Neural cell (in vitro differentiated cells): Measurements from ENCODE around the gene INF2. TPM values are rescaled to one million over a fixed set of nuclear protein-coding genes. Genes with fewer than 3 reads are reported as not detected.

Experiments used
- H2AFZ ChIP-seq: fragments of 200-600, 300-800 bp; sonication (generic), shearing (Covaris generic); 2 replicates; pipeline ENCODE4 v1.6.0; 2014; ENCODE audit warnings: low read depth, mild to moderate bottlenecking, antibody characterized with exemption, low read length, moderate library complexity
- H3F3A ChIP-seq: fragments of 200-600 bp; shearing (Covaris generic); 2 replicates; pipeline ENCODE4 v1.6.1; 2016; ENCODE audit warnings: mild to moderate bottlenecking, moderate library complexity, mixed read lengths, antibody characterized with exemption, low read length; ENCODE audit not compliant: insufficient read depth, poor library complexity, severe bottlenecking
- H3K27ac ChIP-seq: fragments of 200-600, 300-800 bp; sonication (generic), shearing (Covaris generic); 2 replicates; pipeline ENCODE4 v1.5.1; 2014; ENCODE audit warnings: mild to moderate bottlenecking, low read length, moderate library complexity
- H3K27me3 ChIP-seq: fragments of 300-800, 200-600 bp; sonication (generic), shearing (Covaris generic); 2 replicates; pipeline ENCODE4 v1.6.0; 2014; ENCODE audit warnings: mild to moderate bottlenecking, low read depth, low read length, moderate library complexity; ENCODE audit not compliant: insufficient read depth
- H3K36me3 ChIP-seq: fragments of 300-800, 200-600 bp; sonication (generic), shearing (Covaris generic); 2 replicates; pipeline ENCODE4 v1.5.1; 2014; ENCODE audit warnings: mild to moderate bottlenecking, antibody characterized with exemption, low read length, moderate library complexity; ENCODE audit not compliant: insufficient read depth
- H3K4me2 ChIP-seq: fragments of 300-800, 200-600 bp; sonication (generic), shearing (Covaris generic); 2 replicates; pipeline ENCODE4 v1.6.0; 2014; ENCODE audit warnings: mild to moderate bottlenecking, low read length
- H3K4me3 ChIP-seq: fragments of 300-800, 200-600 bp; sonication (generic), shearing (Covaris generic); 2 replicates; pipeline ENCODE4 v1.5.1; 2014; ENCODE audit warnings: mild to moderate bottlenecking, low read length, moderate library complexity
- H3K79me2 ChIP-seq: fragments of 200-600 bp; shearing (Covaris generic); replicated peaks from 2 replicates; pipeline ENCODE4 v1.6.0; 2014; ENCODE audit warnings: mild to moderate bottlenecking, low read length, moderate library complexity; ENCODE audit not compliant: insufficient read depth
- H3K9ac ChIP-seq: fragments of 300-800, 200-600 bp; sonication (generic), shearing (Covaris generic); 2 replicates; pipeline ENCODE4 v1.6.1; 2016; ENCODE audit warnings: mild to moderate bottlenecking, low read length, mixed read lengths
- H3K9me2 ChIP-seq: fragments of 200-600 bp; shearing (Covaris generic); 2 replicates; pipeline ENCODE4 v1.6.1; 2016; ENCODE audit warnings: mild to moderate bottlenecking, low read length, mixed read lengths; ENCODE audit not compliant: insufficient read depth
- H3K9me3 ChIP-seq: fragments of 200-600, 300-800 bp; sonication (generic), shearing (Covaris generic); 2 replicates; pipeline ENCODE4 v1.6.1; 2016; ENCODE audit warnings: mild to moderate bottlenecking, mixed run types, low read length, moderate library complexity, mixed read lengths
- H4K20me1 ChIP-seq: fragments of 200-600 bp; shearing (Covaris generic); 2 replicates; pipeline ENCODE4 v1.6.1; 2016; ENCODE audit warnings: mild to moderate bottlenecking, mixed run types; ENCODE audit not compliant: insufficient read depth
- CTCF ChIP-seq: fragments of 450-650 bp; IDR thresholded peaks from 2 replicates; pipeline ENCODE4 v1.5.1; 2014; ENCODE audit warnings: antibody characterized with exemption, mild to moderate bottlenecking, moderate library complexity; ENCODE audit not compliant: poor library complexity, severe bottlenecking
- EP300 ChIP-seq: fragments of 450-650 bp; conservative IDR thresholded peaks from 2 replicates; pipeline ENCODE4 v1.6.1; 2014; ENCODE audit warnings: antibody characterized with exemption, mild to moderate bottlenecking, moderate library complexity; ENCODE audit not compliant: poor library complexity, severe bottlenecking
- EZH2 ChIP-seq: fragments of 200-600, 300-800 bp; shearing (Covaris generic), sonication (generic); IDR thresholded peaks from 2 replicates; pipeline ENCODE4 v1.6.1; 2014; ENCODE audit warnings: antibody characterized with exemption, low read length, borderline replicate concordance, mild to moderate bottlenecking; ENCODE audit not compliant: insufficient read depth, poor library complexity, severe bottlenecking
- MXI1 ChIP-seq: fragments of 450-650 bp; conservative IDR thresholded peaks from 2 replicates; pipeline ENCODE4 v1.6.1; 2014; ENCODE audit warnings: antibody characterized with exemption, mild to moderate bottlenecking; ENCODE audit not compliant: poor library complexity, severe bottlenecking
- POLR2AphosphoS5 ChIP-seq: IDR thresholded peaks from 2 replicates; pipeline ENCODE4 v1.6.1; 2012
- RAD21 ChIP-seq: fragments of 450-650 bp; conservative IDR thresholded peaks from 2 replicates; pipeline ENCODE4 v1.6.1; 2014; ENCODE audit warnings: antibody characterized with exemption, mild to moderate bottlenecking, moderate library complexity
- REST ChIP-seq: IDR thresholded peaks from 2 replicates; pipeline ENCODE4 v1.6.1; 2012; ENCODE audit warnings: borderline replicate concordance
- SMC3 ChIP-seq: fragments of 450-650 bp; conservative IDR thresholded peaks from 2 replicates; pipeline ENCODE4 v1.6.1; 2014; ENCODE audit warnings: antibody characterized with exemption, mild to moderate bottlenecking, moderate library complexity; ENCODE audit not compliant: poor library complexity
- TAF1 ChIP-seq: IDR thresholded peaks from 2 replicates; pipeline ENCODE4 v1.6.1; 2012; ENCODE audit warnings: low read depth
- polyA plus RNA-seq: library from polyadenylated mRNA; depleted of rRNA; stranded (reverse); fragments of >200 nt; gene quantifications from 2 replicates; pipeline ENCODE4 v1.2.3, GENCODE V29; 2014

Gene INF2
- polyA plus RNA-seq, 1 donor from 2014 or later: 0.02 TPM

DNA sequence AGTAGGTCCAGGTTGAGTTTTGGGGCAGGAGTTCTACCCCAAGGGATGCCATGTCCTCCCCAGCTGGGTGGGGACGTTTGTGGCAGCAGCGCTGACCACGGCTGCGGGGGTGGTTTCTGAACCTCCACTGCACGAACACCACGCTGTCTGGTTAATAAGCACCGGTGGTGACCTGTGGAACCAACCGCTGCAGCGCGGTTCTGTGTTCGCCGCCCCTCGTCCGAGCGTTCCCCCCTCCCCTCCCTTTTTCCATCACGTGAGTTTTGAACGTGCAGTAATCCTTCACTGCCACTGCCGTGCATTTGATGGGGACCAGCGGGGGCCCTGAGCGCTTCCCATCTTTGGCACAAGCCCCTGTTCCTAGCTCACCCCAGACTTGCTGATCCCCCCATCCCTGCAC lies 28.2 kb downstream of the INF2 start:
- Histone ChIP-seq H3K27me3 (no peaks in the 10 kb centered on the region), H3F3A (no peaks in the 10 kb centered on the region), H3K9me3 (no peaks in the 10 kb centered on the region), H3K36me3 (no peaks in the 10 kb centered on the region), H3K27ac (no peak overlapping the region), H3K4me2 (no peak overlapping the region), H3K9me2 (no peaks in the 10 kb centered on the region), H4K20me1 (no peaks in the 10 kb centered on the region), H3K4me3 (no peak overlapping the region), H2AFZ (no peak overlapping the region), H3K9ac (no peak overlapping the region), H3K79me2 (no peaks in the 10 kb centered on the region)
- no peak for TF ChIP-seq CTCF
- TF ChIP-seq RAD21: no peak
- no peak for TF ChIP-seq EP300
- TF ChIP-seq POLR2AphosphoS5: no peak
- no peak for TF ChIP-seq MXI1
- no peak for TF ChIP-seq SMC3
- no peak for TF ChIP-seq TAF1
- TF ChIP-seq REST: no peak
- no peak for TF ChIP-seq EZH2

DNA sequence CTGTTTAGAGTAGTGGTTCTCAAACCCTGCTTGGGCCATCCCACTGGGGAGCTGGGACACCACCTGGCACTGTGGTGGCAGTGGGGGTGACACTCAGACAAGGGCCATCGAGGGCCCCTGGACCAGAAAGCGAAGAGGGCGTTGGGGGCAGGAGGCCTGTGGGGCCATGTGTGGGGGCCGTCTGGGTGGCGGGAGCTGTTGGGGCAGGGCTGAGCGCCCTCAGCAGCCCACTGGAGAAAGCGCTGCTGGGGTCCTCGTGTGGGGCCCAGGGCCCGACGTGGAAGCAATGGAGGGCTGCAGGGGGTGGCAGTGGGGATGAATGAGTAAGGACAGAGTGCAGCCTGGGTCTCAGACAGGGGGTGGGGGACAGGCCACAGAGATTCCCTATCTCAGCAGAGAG lies 28.7 kb downstream of the INF2 start:
- no peaks in the 10 kb centered on the region for H3K9me2 ChIP-seq
- no peak overlapping the region for H3K4me2 ChIP-seq
- no peak overlapping the region for H3K27ac ChIP-seq

DNA sequence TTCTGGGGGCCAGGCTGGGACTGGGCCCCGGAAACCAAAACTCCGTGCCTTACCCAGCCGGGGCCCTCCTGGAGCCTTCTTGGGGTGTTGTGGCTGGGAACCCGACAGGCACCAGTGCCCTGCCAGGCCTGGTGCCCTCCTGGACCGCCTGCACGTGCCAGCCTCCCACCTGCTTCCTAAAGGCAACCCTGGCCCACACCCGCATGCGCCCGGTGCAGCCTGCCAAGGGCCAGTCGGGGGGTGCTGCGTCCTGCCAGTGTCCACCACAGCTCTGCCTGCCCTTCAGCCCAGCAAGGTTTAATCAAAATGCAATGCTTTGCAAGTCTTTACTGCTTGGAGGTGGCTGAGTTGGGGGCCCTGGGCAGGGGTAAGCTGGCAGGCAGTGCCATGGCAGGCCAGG lies 29.5 kb downstream of the INF2 start:
- Histone ChIP-seq H3K4me3 (no peak overlapping the region), H3K36me3 (no peaks in the 10 kb centered on the region)
- no peak for TF ChIP-seq EZH2

More for the DNA sequence above, 28.7 kb downstream of the INF2 start:
- Histone ChIP-seq H3K79me2 (no peaks in the 10 kb centered on the region), H2AFZ (no peak overlapping the region), H3K36me3 (no peaks in the 10 kb centered on the region), H3K9me3 (no peaks in the 10 kb centered on the region), H4K20me1 (no peaks in the 10 kb centered on the region), H3K27me3 (no peaks in the 10 kb centered on the region), H3F3A (no peaks in the 10 kb centered on the region), H3K4me3 (no peak overlapping the region), H3K9ac (no peak overlapping the region)
- no peak for TF ChIP-seq MXI1

More for the DNA sequence above, 29.5 kb downstream of the INF2 start:
- Histone ChIP-seq H3K27ac (no peak overlapping the region), H3K79me2 (no peaks in the 10 kb centered on the region), H3K9me2 (no peaks in the 10 kb centered on the region), H2AFZ (no peak overlapping the region), H3F3A (no peaks in the 10 kb centered on the region), H3K27me3 (peaks cover 3% of the 10 kb centered on the region), H3K4me2 (no peak overlapping the region), H4K20me1 (no peaks in the 10 kb centered on the region), H3K9me3 (no peaks in the 10 kb centered on the region), H3K9ac (no peak overlapping the region)
